GM23338 (cell line): Measurements from ENCODE around the gene C11orf65. TPM values are rescaled to one million over a fixed set of nuclear protein-coding genes. Genes with fewer than 3 reads are reported as not detected.

ENCODE experiments used
- ATAC-seq: fragments of 200-7000 bp; cut with Tn5 transposase; 3 replicates; pipeline ENCODE4 v1.9.1; 2020
- DNase-seq: peaks from one replicate; pipeline ENCODE4 v3.0.0-alpha.2; 2015; ENCODE audit warnings: low spot score
- H2AFZ ChIP-seq: fragments of 200-600 bp; sonication (generic); 2 replicates; pipeline ENCODE4 v1.8.0; 2016; ENCODE audit warnings: antibody characterized with exemption, mild to moderate bottlenecking, moderate library complexity
- H3F3A ChIP-seq: fragments of 200-600 bp; sonication (generic); replicated peaks from 2 replicates; pipeline ENCODE4 v1.8.0; 2017; ENCODE audit warnings: antibody characterized with exemption, mixed run types, low read depth
- H3K27ac ChIP-seq: fragments of 200-600 bp; sonication (generic); 2 replicates; pipeline ENCODE4 v1.6.1; 2016; ENCODE audit warnings: low read depth
- H3K27me3 ChIP-seq: fragments of 200-600 bp; sonication (generic); 2 replicates; pipeline ENCODE4 v1.8.0; 2016; ENCODE audit warnings: mild to moderate bottlenecking, mixed run types, moderate library complexity; ENCODE audit not compliant: insufficient read depth
- H3K36me3 ChIP-seq: fragments of 200-600 bp; sonication (generic); 2 replicates; pipeline ENCODE4 v1.8.0; 2016; ENCODE audit warnings: mild to moderate bottlenecking; ENCODE audit not compliant: insufficient read depth
- H3K4me1 ChIP-seq: fragments of 200-600 bp; sonication (generic); 2 replicates; pipeline ENCODE4 v1.8.0; 2016; ENCODE audit warnings: mild to moderate bottlenecking, moderate library complexity; ENCODE audit not compliant: insufficient read depth
- H3K4me2 ChIP-seq: fragments of 200-600 bp; sonication (generic); 2 replicates; pipeline ENCODE4 v1.7.1; 2017; ENCODE audit warnings: mixed run types
- H3K4me3 ChIP-seq: fragments of 200-600 bp; sonication (generic); 2 replicates; pipeline ENCODE4 v1.6.1; 2016; ENCODE audit warnings: mixed run types
- H3K79me2 ChIP-seq: fragments of 200-600 bp; sonication (generic); replicated peaks from 2 replicates; pipeline ENCODE4 v1.8.0; 2017; ENCODE audit warnings: mild to moderate bottlenecking; ENCODE audit not compliant: insufficient read depth
- H3K9me2 ChIP-seq: fragments of 200-600 bp; sonication (generic); 2 replicates; pipeline ENCODE4 v1.8.0; 2017; ENCODE audit not compliant: insufficient read depth
- H4K20me1 ChIP-seq: fragments of 200-600 bp; sonication (generic); replicated peaks from 2 replicates; pipeline ENCODE4 v1.8.0; 2017; ENCODE audit warnings: mild to moderate bottlenecking; ENCODE audit not compliant: insufficient read depth
- H3K27ac Mint-ChIP-seq: 2 replicates; pipeline ENCODE4 v1.8.0; 2020; ENCODE audit warnings: inconsistent platforms, mild to moderate bottlenecking, moderate library complexity, mixed read lengths
- H3K27me3 Mint-ChIP-seq: 3 replicates; pipeline ENCODE4 v1.8.0; 2022; ENCODE audit warnings: low read depth, mild to moderate bottlenecking, moderate library complexity, mixed read lengths, inconsistent platforms; ENCODE audit not compliant: insufficient read depth, poor library complexity
- H3K36me3 Mint-ChIP-seq: 3 replicates; pipeline ENCODE4 v1.8.0; 2021; ENCODE audit warnings: low read depth, mild to moderate bottlenecking, inconsistent platforms, moderate library complexity, mixed read lengths
- H3K4me1 Mint-ChIP-seq: 3 replicates; pipeline ENCODE4 v1.8.0; 2020; ENCODE audit warnings: mild to moderate bottlenecking, inconsistent platforms, mixed read lengths
- H3K4me3 Mint-ChIP-seq: 3 replicates; pipeline ENCODE4 v1.8.0; 2021; ENCODE audit warnings: moderate library complexity, mild to moderate bottlenecking, inconsistent platforms, mixed read lengths
- H3K9me3 Mint-ChIP-seq: 3 replicates; pipeline ENCODE4 v1.8.0; 2020; ENCODE audit warnings: moderate library complexity, mild to moderate bottlenecking, inconsistent platforms, mixed read lengths
- CREB1 ChIP-seq: fragments of 250-450 bp; sonication (Bioruptor Pico); IDR thresholded peaks from 2 replicates; pipeline ENCODE4 v1.5.0; 2020; ENCODE audit warnings: low read depth, mild to moderate bottlenecking, moderate library complexity
- CTCF ChIP-seq, 2 experiments: fragments of 200-600 bp in 1 of 2; sonication (generic) in 1 of 2; conservative IDR thresholded peaks; 2 replicates each; pipeline versions ENCODE4 v1.5.1 to v1.6.1; 2016 to 2017; ENCODE audit warnings: antibody characterized with exemption in 2 of 2, low read depth in 2 of 2, mild to moderate bottlenecking in 2 of 2, moderate library complexity in 1 of 2
- ETS1 ChIP-seq: IDR thresholded peaks from 2 replicates; pipeline ENCODE4 v1.6.1; 2016; ENCODE audit warnings: antibody characterized with exemption
- EZH2 ChIP-seq: fragments of 200-600 bp; sonication (generic); IDR thresholded peaks from one replicate; pipeline ENCODE4 v1.8.0; 2017; ENCODE audit warnings: antibody characterized with exemption, mild to moderate bottlenecking, low read depth; ENCODE audit not compliant: unreplicated experiment
- EZH2phosphoT487 ChIP-seq: fragments of 200-600 bp; sonication (generic); IDR thresholded peaks from one replicate; pipeline ENCODE4 v1.8.1; 2018; ENCODE audit warnings: antibody characterized with exemption; ENCODE audit not compliant: unreplicated experiment
- JUNB ChIP-seq: IDR thresholded peaks from one replicate; pipeline ENCODE4 v1.6.1; 2016; ENCODE audit warnings: antibody characterized with exemption; ENCODE audit not compliant: unreplicated experiment
- NANOG ChIP-seq: IDR thresholded peaks from 2 replicates; pipeline ENCODE4 v1.6.1; 2016; ENCODE audit warnings: antibody characterized with exemption, borderline replicate concordance
- POLR2AphosphoS5 ChIP-seq: IDR thresholded peaks from 2 replicates; pipeline ENCODE4 v1.6.1; 2016; ENCODE audit warnings: antibody characterized with exemption, low read depth
- REST ChIP-seq: IDR thresholded peaks from one replicate; pipeline ENCODE4 v1.6.1; 2018; ENCODE audit warnings: antibody characterized with exemption; ENCODE audit not compliant: unreplicated experiment
- STAT1 ChIP-seq: IDR thresholded peaks from one replicate; pipeline ENCODE4 v1.6.1; 2016; ENCODE audit warnings: antibody characterized with exemption; ENCODE audit not compliant: unreplicated experiment
- ZNF114 ChIP-seq: fragments of 250-450 bp; sonication (Bioruptor Pico); IDR thresholded peaks from 2 replicates; pipeline ENCODE4 v1.5.0; 2020; ENCODE audit warnings: mild to moderate bottlenecking, moderate library complexity
- ZNF331 ChIP-seq: fragments of 250-450 bp; sonication (Bioruptor Pico); IDR thresholded peaks from 2 replicates; pipeline ENCODE4 v1.5.0; 2020; ENCODE audit warnings: low read depth, mild to moderate bottlenecking, moderate library complexity
- ZNF462 ChIP-seq: fragments of 250-450 bp; sonication (Bioruptor Pico); IDR thresholded peaks from 2 replicates; pipeline ENCODE4 v1.5.0; 2020; ENCODE audit warnings: mild to moderate bottlenecking, moderate library complexity
- polyA plus RNA-seq: library from polyadenylated mRNA; unstranded; fragments of >200 nt; fragmentation: Nextera tagmentation; extraction: Ambion mirVana; gene quantifications from 2 replicates; pipeline ENCODE4 v1.2.1, GENCODE V29; 2016
- total RNA-seq: library from RNA; depleted of rRNA; stranded (reverse); fragments of >200 nt; shearing (Covaris generic); gene quantifications from 2 replicates; pipeline ENCODE4 v1.2.3, GENCODE V29; 2014

Gene C11orf65
- total and polyA plus RNA-seq, 2 experiments from 2014 or later, result 0.21 to 1.7 TPM

GRCh38 chr11:108392353-108392752, 75.0 kb downstream of the C11orf65 start:
- Histone ChIP-seq H2AFZ (no peak overlapping the region), H3K4me1 (no peaks in the 10 kb centered on the region), H3K79me2 (no peaks in the 10 kb centered on the region), H3K4me3 (no peak overlapping the region), H3K4me2 (no peak overlapping the region), H3K36me3 (no peaks in the 10 kb centered on the region), H3K27ac (no peak overlapping the region), H3K27me3 (no peaks in the 10 kb centered on the region), H4K20me1 (no peaks in the 10 kb centered on the region), H3K9me2 (no peaks in the 10 kb centered on the region), H3F3A (no peaks in the 10 kb centered on the region)
- Mint-ChIP-seq H3K36me3 (no peaks in the 10 kb centered on the region), H3K4me1 (no peaks in the 10 kb centered on the region), H3K27me3 (no peaks in the 10 kb centered on the region), H3K4me3 (no peak overlapping the region), H3K9me3 (no peaks in the 10 kb centered on the region), H3K27ac (no peak overlapping the region)
- DNase-seq (no peak), ATAC-seq (no peak)
- TF ChIP-seq ZNF331 (no peak), REST (no peak), JUNB (no peak), ZNF114 (CRISPR knock-in tag) (no peak), NANOG (no peak), EZH2phosphoT487 (no peak), EZH2 (no peak), POLR2AphosphoS5 (no peak), STAT1 (no peak), ETS1 (no peak), CTCF (conservative IDR thresholded peaks at IDR 0.05; ENCODE audit: low read depth in 2 of 2) (no peak), ZNF462 (CRISPR knock-in tag) (no peak), CREB1 (CRISPR knock-in tag) (no peak)
